Measurements from ENCODE around the gene ADAD1. TPM values are rescaled to one million over a fixed set of nuclear protein-coding genes. Genes with fewer than 3 reads are reported as not detected.

ADAD1 gene
- polyA plus RNA-seq, 1 donor (not counting 4 experiments of a cell fraction or from before 2014, with no cell fraction given) = not detected

DNA sequence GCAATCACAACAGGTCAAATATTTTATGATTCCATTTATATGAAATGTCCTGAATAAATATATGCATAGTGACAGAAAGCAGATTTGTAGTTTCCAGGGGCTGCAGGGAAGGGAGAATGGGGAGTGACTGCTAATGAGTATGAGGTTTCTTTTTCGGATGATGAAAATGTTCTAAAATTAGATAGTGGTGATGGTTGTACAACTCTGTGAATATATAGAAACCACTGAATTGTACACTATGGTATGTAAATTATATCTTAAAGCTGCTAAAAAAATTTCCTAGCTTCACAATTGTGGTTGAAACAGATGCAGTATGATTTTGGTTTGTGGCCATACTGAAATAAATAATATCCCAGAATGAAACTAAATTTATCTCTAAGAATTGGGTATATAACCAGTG is 90.6 kb downstream of the ADAD1 start:
- no peaks in the 10 kb centered on the region for H4K20me1 ChIP-seq (ENCODE audit: control insufficient read depth, extremely low read depth, insufficient read depth, low read length)
- dilution Hi-C loops (cut with MboI; ENCODE audit: extremely low pct_ligation_motif_present, low sequenced_read_pairs) = no loop called here

DNA sequence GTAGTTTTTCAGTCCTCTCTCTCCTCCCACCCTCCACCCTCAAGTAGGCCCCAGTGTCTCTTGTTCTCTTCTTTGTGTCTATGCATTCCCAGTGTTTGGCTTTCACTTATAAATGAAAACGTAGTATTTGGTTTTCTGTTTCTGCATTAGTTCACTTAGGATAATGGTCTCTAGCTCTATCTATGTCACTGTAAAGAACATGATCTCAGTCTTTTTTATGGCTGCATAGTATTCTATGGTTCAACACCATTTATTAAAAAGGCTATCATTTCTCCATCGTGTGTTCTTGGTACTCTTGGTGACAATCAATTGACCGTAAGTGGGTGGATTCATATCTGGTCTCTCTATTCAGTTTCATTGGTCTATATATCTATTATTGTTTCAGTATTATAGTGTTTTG is 96.4 kb downstream of the ADAD1 start:
- Histone ChIP-seq H3K9me3 (ENCODE audit: control insufficient read depth, low read depth, low read length) (no peaks in the 10 kb centered on the region), H4K20me1 (ENCODE audit: control insufficient read depth, extremely low read depth, insufficient read depth, low read length) (no peaks in the 10 kb centered on the region), H3K27ac (ENCODE audit: control insufficient read depth, insufficient read depth, low read length) (no peak overlapping the region), H3K4me2 (ENCODE audit: control insufficient read depth, extremely low read depth, insufficient read depth, low read depth, low read length) (no peak overlapping the region), H3K4me1 (ENCODE audit: control insufficient read depth, extremely low read depth, insufficient read depth, low read length) (no peaks in the 10 kb centered on the region), H3K36me3 (ENCODE audit: control insufficient read depth in 2 of 2, extremely low read depth in 1 of 2, insufficient read depth in 2 of 2, low read length in 2 of 2) (no peaks in the 10 kb centered on the region), H3K9ac (ENCODE audit: control insufficient read depth, extremely low read depth, insufficient read depth, low read length) (no peak overlapping the region), H3K27me3 (ENCODE audit: control insufficient read depth, extremely low read depth, insufficient read depth, low read length) (no peaks in the 10 kb centered on the region), H2AFZ (ENCODE audit: control insufficient read depth, low read length) (no peak overlapping the region), H3K9me1 (ENCODE audit: control insufficient read depth, extremely low read depth, insufficient read depth, low read length) (no peaks in the 10 kb centered on the region), H3K4me3 (ENCODE audit: control insufficient read depth in 2 of 3, extremely low read depth in 1 of 3, insufficient read depth in 2 of 3, low read depth in 1 of 3, low read length in 3 of 3) (no peak overlapping the region), H3K79me2 (ENCODE audit: control insufficient read depth, insufficient read depth, low read length) (no peaks in the 10 kb centered on the region)
- DNase-seq (ENCODE audit: low read depth, low spot score) = no peak
- no peak for FAIRE-seq
- dilution Hi-C loops (cut with MboI; ENCODE audit: extremely low pct_ligation_motif_present, low sequenced_read_pairs) = no loop called here
- TF ChIP-seq CTCF (optimal IDR thresholded peaks at IDR 0.05 in 1 of 3, IDR thresholded peaks at IDR 0.05 in 1 of 3, conservative IDR thresholded peaks at IDR 0.05 in 1 of 3; ENCODE audit: extremely low read depth in 1 of 3, insufficient read depth in 2 of 3, low read length in 3 of 3) = no peak
- TF ChIP-seq EZH2 (IDR thresholded peaks at IDR 0.05; ENCODE audit: low read length) = no peak

More for the DNA sequence above, 90.6 kb downstream of the ADAD1 start:
- H3K4me1 ChIP-seq (ENCODE audit: control insufficient read depth, extremely low read depth, insufficient read depth, low read length) = no peaks in the 10 kb centered on the region
- TF ChIP-seq CTCF (optimal IDR thresholded peaks at IDR 0.05 in 1 of 3, IDR thresholded peaks at IDR 0.05 in 1 of 3, conservative IDR thresholded peaks at IDR 0.05 in 1 of 3; ENCODE audit: extremely low read depth in 1 of 3, insufficient read depth in 2 of 3, low read length in 3 of 3) (no peak), EZH2 (IDR thresholded peaks at IDR 0.05; ENCODE audit: low read length) (no peak)
- H3K27ac ChIP-seq (ENCODE audit: control insufficient read depth, insufficient read depth, low read length) = no peak overlapping the region
- no peak overlapping the region for H2AFZ ChIP-seq (ENCODE audit: control insufficient read depth, low read length)
- no peak overlapping the region for H3K9ac ChIP-seq (ENCODE audit: control insufficient read depth, extremely low read depth, insufficient read depth, low read length)
- no peaks in the 10 kb centered on the region for H3K9me1 ChIP-seq (ENCODE audit: control insufficient read depth, extremely low read depth, insufficient read depth, low read length)
- H3K79me2 ChIP-seq (ENCODE audit: control insufficient read depth, insufficient read depth, low read length) = no peaks in the 10 kb centered on the region
- no peaks in the 10 kb centered on the region for H3K36me3 ChIP-seq (ENCODE audit: control insufficient read depth in 2 of 2, extremely low read depth in 1 of 2, insufficient read depth in 2 of 2, low read length in 2 of 2)
- no peaks in the 10 kb centered on the region for H3K9me3 ChIP-seq (ENCODE audit: control insufficient read depth, low read depth, low read length)
- H3K4me2 ChIP-seq (ENCODE audit: control insufficient read depth, extremely low read depth, insufficient read depth, low read depth, low read length) = no peak overlapping the region
- DNase-seq (ENCODE audit: low read depth, low spot score) = no peak
- no peak overlapping the region for H3K4me3 ChIP-seq (ENCODE audit: control insufficient read depth in 2 of 3, extremely low read depth in 1 of 3, insufficient read depth in 2 of 3, low read depth in 1 of 3, low read length in 3 of 3)
- no peak for FAIRE-seq
- H3K27me3 ChIP-seq (ENCODE audit: control insufficient read depth, extremely low read depth, insufficient read depth, low read length) = no peaks in the 10 kb centered on the region
